Muscle layer of duodenum (tissue), 2 donors: ENCODE measurements around the gene TXNDC12.
A peak's percentile ranks its signal among the peaks of the same experiment; 100 is the strongest.
"Not testable (repeated sequence)": the region's sequence is repeated elsewhere in the genome, so short reads cannot be mapped to it uniquely, and the experiment has no call there.

Experiments
- H3K27ac ChIP-seq: one replicate; pipeline ENCODE4 v1.7.0; 2013; ENCODE audit warnings: mild to moderate bottlenecking, low read length
- H3K27me3 ChIP-seq: one replicate; pipeline ENCODE4 v1.7.0; 2013; ENCODE audit warnings: low read depth, mild to moderate bottlenecking, control low read depth, low read length
- H3K36me3 ChIP-seq, 2 donors: one replicate each; pipeline ENCODE4 v1.7.0; 2013; ENCODE audit warnings: low read length in 2 of 2, control low read depth in 1 of 2, mild to moderate bottlenecking in 1 of 2; ENCODE audit not compliant: insufficient read depth in 2 of 2, control insufficient read depth in 1 of 2
- H3K4me1 ChIP-seq, 2 donors: one replicate each; pipeline ENCODE4 v1.7.0; 2013; ENCODE audit warnings: low read length in 2 of 2, mild to moderate bottlenecking in 2 of 2, control low read depth in 1 of 2, moderate library complexity in 1 of 2; ENCODE audit not compliant: insufficient read depth in 2 of 2, control insufficient read depth in 1 of 2
- H3K4me3 ChIP-seq, 2 donors: one replicate each; pipeline ENCODE4 v1.7.0; 2013; ENCODE audit warnings: low read length in 2 of 2, low read depth in 1 of 2, mild to moderate bottlenecking in 1 of 2
- H3K9me3 ChIP-seq, 2 donors: one replicate each; pipeline ENCODE4 v1.7.0; 2013; ENCODE audit warnings: low read length in 2 of 2, control low read depth in 1 of 2, mild to moderate bottlenecking in 1 of 2; ENCODE audit not compliant: control insufficient read depth in 1 of 2
- donor health status: healthy.

TXNDC12 gene

GRCh38 chr1:52055066-52055865 lies at the start of gene TXNDC12:
TXNDC12 (minus strand) TSS chr1:52055191; CDS start chr1:52055096, 95 bp downstream.
- Histone ChIP-seq H3K36me3 (peaks cover 6 to 22% of the 10 kb centered on the region in 2 donors), H3K27me3 (no peaks in the 10 kb centered on the region), H3K4me3 (peak within 1 kb of the TSS; percentile 81 to 94), H3K27ac (peak within 1 kb of the TSS; percentile 89), H3K4me1 (peaks cover 0 to 29% of the 10 kb centered on the region in 2 donors), H3K9me3 (no peaks in the 10 kb centered on the region)

DNA sequence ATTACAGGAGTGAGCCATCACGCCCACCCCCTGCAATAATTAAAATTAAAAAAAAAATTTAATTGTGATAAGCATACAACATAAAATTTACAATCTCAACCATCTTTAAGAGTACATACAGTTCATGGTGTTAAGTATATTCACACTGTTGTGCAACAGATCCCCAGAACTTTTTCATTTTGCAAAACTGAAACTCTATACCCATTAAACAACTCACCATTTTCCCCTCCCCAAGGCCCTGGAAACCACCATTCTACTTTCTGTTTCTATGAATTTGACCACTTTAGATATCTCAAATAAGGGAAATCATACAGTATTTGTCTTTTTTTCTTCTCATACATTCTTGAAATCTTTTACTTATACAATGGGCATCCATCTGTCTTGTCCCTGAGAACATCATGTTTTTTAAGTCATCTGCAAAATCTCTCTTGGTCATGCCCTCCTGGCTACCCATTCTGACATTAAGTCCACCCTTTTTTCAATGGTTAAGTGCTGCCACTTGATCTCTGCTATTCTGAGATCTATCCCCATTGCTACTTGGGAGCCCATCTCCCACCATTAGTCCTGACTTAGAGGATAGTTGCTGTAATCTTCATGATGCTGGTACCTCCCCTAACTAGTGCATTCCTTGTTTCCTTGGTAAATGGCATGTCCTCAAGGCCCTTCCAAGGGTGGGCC lies 47.5 kb upstream of the TXNDC12 start:
- Histone ChIP-seq H3K27ac (no peak overlapping the region), H3K36me3 (no peaks in the 10 kb centered on the region), H3K27me3 (no peaks in the 10 kb centered on the region), H3K4me3 (no peak overlapping the region), H3K4me1 (no peaks in the 10 kb centered on the region), H3K9me3 (no peaks in the 10 kb centered on the region)

GRCh38 chr1:52098139-52098871 lies 43.3 kb upstream of the TXNDC12 start:
- Histone ChIP-seq H3K4me3 (no peak overlapping the region), H3K27ac (no peak overlapping the region), H3K9me3 (no peaks in the 10 kb centered on the region), H3K36me3 (no peaks in the 10 kb centered on the region), H3K27me3 (no peaks in the 10 kb centered on the region), H3K4me1 (no peaks in the 10 kb centered on the region)

DNA sequence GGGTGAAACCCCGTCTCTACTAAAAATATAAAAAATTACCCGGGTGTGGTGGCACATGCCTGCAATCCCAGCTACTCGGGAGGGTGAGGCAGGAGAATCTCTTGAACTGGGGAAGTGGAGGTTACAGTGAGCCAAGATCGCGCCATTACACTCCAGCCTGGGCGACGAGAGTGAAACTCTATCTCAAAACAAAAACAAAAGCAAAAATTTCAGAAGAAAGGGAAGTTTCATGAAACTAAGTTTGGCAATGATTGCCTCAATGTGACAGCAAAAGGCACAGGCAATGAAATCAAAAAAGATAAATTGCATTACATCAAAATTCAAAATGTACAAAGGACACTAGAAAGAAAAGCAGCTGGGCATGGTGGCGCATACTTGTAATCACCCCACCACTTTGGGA lies 41.2 kb upstream of the TXNDC12 start:
- Histone ChIP-seq H3K27ac (no peak overlapping the region), H3K9me3 (no peaks in the 10 kb centered on the region), H3K4me1 (no peaks in the 10 kb centered on the region), H3K36me3 (peaks cover 0 to 9% of the 10 kb centered on the region in 2 donors), H3K4me3 (no peak overlapping the region), H3K27me3 (no peaks in the 10 kb centered on the region)

- H3K36me3 ChIP-seq: peaks cover 7 to 21% of the 10 kb centered on the region in 2 donors
- H3K4me3 ChIP-seq, H3K9me3 ChIP-seq, H3K27me3 ChIP-seq, H3K4me1 ChIP-seq, H3K27ac ChIP-seq: not testable (repeated sequence)
These were observed 39.3 kb upstream of the TXNDC12 start for GRCh38 chr1:52094300-52094699.

DNA sequence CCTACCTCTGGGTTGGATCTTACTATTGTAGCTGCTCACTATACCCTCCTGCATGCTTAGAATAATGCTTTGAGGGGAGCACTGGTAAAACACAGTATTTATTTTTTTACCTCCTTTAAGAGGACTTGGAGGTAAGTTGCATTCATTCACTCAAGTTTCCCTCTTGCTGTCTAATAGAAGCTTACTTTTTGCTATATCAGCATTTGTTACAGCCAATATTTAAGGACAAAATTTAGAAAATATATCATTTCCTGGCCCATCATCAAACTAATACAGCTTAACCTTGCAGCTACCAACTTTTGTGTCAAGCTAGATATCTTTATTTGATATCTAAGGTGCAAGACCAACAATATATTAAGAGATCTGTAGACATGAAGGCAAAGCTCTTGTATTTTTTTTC lies 32.9 kb upstream of the TXNDC12 start:
- not testable (repeated sequence) for H3K4me1 ChIP-seq, H3K27me3 ChIP-seq, H3K4me3 ChIP-seq, H3K27ac ChIP-seq, H3K9me3 ChIP-seq
- H3K36me3 ChIP-seq: peaks cover 28 to 37% of the 10 kb centered on the region in 2 donors

DNA sequence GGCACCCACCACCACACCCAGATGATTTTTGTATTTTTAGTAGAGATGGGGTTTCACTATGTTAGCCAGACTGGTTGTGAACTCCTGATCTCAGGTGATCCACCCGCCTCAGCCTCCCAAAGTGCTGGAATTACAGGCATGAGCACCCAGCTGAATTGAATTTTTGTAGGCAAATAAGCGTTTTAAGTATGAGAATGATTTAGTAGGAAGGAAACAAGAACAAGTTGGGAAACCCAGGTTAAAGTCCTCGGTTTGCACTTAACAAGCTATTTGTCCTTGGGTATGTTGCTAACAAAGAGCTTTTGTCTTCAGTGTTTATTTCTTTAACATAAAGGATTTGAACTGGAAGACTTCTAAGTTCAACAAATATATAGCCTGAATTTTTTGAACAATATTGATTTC lies 25.0 kb upstream of the TXNDC12 start:
- Histone ChIP-seq H3K36me3 (peaks cover 12 to 16% of the 10 kb centered on the region in 2 donors), H3K4me3 (no peak overlapping the region), H3K4me1 (no peaks in the 10 kb centered on the region), H3K9me3 (no peaks in the 10 kb centered on the region), H3K27ac (no peak overlapping the region), H3K27me3 (no peaks in the 10 kb centered on the region)

- H3K4me3 ChIP-seq, H3K27ac ChIP-seq, H3K4me1 ChIP-seq, H3K9me3 ChIP-seq, H3K27me3 ChIP-seq: not testable (repeated sequence)
- H3K36me3 ChIP-seq: peaks cover 12 to 16% of the 10 kb centered on the region in 2 donors
These were observed 22.3 kb upstream of the TXNDC12 start for GRCh38 chr1:52077277-52077676.

DNA sequence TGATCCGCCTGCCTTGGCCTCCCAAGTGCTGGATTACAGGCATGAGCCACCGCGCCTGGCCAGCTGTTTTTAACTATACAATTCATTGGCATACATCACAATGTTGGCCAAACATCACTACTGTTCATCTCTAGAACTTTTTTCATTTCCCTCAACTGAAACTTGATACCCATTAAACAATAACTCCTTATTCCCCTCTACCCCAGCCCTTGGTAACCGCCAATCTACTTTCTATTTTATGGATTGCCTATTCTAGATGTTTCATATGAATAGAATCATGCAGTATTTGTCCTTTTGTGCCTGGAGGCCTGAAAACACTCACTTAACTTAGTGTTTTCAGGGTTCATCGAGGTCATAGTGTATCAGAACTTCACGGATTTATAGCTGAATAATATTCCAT lies 17.3 kb upstream of the TXNDC12 start:
- H3K36me3 ChIP-seq: peaks cover 11 to 14% of the 10 kb centered on the region in 2 donors
- no peaks in the 10 kb centered on the region for H3K4me1 ChIP-seq
- no peaks in the 10 kb centered on the region for H3K27me3 ChIP-seq
- H3K9me3 ChIP-seq: no peaks in the 10 kb centered on the region
- H3K27ac ChIP-seq: no peak overlapping the region
- H3K4me3 ChIP-seq: no peak overlapping the region

DNA sequence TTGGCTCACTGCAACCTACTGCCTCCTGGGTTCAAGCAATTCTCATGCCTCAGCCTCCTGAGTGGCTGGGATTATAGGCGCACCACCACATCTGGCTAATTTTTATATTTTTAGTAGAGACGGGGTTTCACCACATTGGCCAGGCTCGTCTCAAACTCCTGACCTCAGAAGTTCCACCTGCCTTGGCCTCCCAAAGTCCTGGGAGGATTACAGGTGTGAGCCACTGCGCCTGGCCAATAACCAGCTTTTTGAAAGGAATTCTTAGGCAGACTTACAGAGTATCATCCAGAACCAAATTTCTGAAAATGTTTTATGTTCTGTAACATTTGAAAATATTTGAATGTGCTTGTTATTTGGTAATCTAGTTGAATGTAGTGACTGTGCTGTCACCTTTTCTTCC lies 15.7 kb upstream of the TXNDC12 start:
- H3K27ac ChIP-seq: no peak overlapping the region
- peaks cover 16 to 25% of the 10 kb centered on the region in 2 donors for H3K36me3 ChIP-seq
- H3K4me3 ChIP-seq: no peak overlapping the region
- H3K9me3 ChIP-seq: no peaks in the 10 kb centered on the region
- H3K27me3 ChIP-seq: no peaks in the 10 kb centered on the region
- H3K4me1 ChIP-seq: no peaks in the 10 kb centered on the region

DNA sequence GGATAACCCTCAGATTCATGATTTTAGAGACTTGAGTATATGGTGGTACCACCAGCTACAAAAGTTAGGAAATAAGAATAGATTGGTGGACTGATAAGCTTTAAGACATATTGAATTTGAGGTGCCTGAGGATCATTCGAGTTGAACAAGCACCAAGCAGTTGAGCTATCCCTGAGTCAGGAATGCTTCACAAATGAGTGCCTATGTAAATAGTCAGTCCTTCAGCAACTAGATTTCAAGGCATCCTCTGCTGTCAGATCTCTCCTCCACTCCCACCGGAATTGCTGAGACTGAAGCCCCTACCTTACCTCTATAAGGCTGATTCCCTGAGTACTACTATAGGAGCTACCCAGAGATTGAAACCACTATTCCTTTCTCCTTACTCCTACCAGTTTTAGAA lies 8.2 kb upstream of the TXNDC12 start:
- H3K9me3 ChIP-seq: no peaks in the 10 kb centered on the region
- H3K36me3 ChIP-seq: peaks cover 40 to 46% of the 10 kb centered on the region in 2 donors
- peaks cover 0 to 2% of the 10 kb centered on the region in 2 donors for H3K4me1 ChIP-seq
- no peak overlapping the region for H3K4me3 ChIP-seq
- no peaks in the 10 kb centered on the region for H3K27me3 ChIP-seq
- no peak overlapping the region for H3K27ac ChIP-seq
